HG03460 (cell line): Measurements from ENCODE around the gene CASP3.
"Not testable (repeated sequence)": the region's sequence is repeated elsewhere in the genome, so short reads cannot be mapped to it uniquely, and the experiment has no call there.

Experiments
- ATAC-seq: cut with Tn5 transposase; IDR thresholded peaks from one replicate; pipeline ENCODE4 v1.9.1; 2021; ENCODE audit not compliant: unreplicated experiment

The CASP3 gene

DNA sequence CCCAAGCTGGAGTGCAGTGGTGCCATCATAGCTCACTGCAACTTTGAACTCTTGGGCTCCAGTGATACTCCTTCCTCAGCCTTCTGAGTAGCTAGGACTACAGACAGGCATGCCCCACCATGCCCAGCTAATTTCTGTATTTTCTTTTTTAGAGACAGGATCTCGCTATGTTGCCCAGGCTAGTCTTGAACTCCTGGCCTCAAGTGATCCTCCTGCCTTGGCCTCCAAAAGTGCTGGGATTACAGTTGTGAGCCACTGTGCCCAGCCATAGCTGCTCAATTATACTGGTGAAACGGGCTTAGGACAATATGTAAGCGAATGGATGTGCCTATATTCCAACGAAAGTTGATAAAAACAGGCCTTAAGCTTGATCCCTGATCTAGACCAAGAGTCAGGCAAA, 13.1 kb downstream of the CASP3 start:
- ATAC-seq = no peak

DNA sequence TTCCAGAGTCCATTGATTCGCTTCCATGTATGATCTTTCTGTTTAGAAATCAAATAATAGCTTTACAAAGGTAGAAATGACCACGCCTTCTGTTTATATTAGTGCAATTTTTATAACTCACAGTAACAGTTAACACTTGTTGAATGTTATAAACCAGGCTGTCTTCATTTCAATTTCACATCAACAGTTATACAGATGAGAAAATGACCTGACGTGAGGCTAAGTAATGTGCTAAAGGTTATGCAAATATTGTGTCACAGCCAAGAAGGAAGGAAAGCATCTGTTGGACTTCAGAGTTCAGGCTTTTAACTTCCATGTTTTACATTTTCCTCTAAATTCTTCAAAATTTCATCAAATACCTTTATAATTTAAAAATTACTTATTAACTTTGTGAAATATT, 13.9 kb downstream of the CASP3 start:
- ATAC-seq = no peak

DNA sequence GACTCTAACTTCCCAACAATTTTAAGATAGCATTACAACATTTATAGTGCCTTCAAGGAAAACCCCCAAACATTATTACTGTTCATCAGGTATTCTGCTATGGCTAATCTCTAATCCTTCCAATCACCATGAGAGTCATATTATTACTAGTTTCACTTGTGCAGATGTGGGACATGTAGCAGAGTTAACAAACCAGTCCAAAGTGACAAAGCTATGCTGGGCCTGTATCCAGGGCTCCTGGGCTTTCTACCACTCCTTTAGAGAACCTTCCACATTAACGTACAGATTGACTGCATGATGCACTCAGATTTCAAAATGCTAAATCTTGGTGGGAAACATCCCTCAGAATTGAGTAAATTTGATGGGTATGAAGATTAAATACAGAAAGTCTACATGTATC, 16.4 kb downstream of the CASP3 start:
- ATAC-seq = no peak

DNA sequence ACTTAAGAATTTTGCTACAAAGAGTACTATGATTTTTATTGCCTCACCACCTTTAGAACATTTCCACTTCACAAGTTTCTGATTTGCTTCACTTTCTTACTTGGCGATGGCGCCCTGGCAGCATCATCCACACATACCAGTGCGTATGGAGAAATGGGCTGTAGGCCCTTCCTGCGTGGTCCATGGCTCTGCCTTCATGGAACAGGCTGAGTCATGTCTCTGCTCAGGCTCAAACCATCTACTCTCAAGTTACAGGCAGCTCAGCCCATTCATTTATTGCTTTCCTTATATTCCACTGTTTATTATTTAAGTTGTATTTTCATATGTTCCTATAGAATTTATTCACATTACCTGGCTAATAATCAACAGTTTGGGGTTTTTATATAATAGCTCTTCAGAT, 21.1 kb downstream of the CASP3 start:
- no peak for ATAC-seq

DNA sequence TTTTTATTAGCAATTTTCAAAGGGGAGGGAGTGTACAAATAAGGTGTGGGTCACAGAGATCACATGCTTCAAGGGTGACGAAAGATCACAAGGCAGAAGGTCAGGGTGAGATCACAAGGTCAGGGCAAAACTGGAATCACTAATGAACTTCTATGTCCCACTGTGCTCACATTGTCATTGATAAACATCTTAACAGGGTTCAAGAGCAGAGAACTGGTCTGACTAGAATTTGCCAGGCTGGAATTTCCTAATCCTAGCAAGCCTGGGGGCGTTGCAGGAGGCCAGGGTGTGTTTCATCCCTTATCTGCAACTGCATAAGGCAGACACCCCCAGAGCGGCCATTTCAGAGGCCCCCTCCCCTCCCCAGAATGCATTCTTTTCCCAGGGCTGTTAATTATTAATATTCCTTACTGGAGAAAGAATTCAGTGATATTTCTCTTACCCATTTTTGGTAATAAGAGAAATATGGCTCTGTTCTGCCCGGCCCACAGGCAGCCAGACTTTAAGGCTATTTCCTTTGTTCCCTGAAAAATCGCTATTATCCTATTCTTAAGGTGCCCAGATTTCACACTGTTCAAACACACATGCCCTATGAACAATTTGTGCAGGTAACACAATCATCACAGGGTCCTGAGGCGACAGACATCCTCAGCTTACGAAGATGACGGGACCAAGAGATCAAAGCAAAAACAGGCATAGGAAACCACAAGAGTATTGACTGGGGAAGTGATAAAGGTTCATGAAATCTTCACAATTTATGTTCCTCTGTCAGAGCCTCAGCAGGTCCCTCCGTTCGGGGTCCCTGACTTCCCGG, 23.3 kb downstream of the CASP3 start:
- ATAC-seq = not testable (repeated sequence)

DNA sequence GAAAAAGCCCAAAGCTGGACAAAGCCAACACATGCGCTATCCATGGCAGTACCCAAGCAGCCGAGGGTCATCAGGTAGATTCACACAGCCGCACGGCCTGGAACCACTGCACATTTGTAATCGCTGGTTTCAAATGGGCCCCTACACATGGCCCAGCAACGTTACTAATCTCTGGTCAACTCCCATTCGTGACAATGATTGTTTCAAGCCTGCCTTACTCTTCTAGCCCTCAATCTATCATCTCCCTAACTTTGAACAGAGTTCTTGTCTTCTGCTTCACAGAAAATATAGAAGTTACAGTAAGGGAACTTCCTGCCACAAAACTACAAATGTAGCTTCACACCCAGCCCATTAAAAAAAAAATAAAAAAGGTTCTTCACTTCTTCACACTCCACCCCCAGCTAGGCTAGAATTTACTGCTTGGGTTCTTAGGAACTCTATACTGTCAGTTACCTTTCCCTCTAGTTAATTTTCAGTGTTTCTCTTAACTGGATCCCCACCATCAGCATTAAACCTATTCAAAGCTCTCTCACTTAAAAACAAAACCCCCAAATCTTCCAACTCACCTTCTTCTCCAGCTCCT, 24.2 kb downstream of the CASP3 start:
- no peak for ATAC-seq

DNA sequence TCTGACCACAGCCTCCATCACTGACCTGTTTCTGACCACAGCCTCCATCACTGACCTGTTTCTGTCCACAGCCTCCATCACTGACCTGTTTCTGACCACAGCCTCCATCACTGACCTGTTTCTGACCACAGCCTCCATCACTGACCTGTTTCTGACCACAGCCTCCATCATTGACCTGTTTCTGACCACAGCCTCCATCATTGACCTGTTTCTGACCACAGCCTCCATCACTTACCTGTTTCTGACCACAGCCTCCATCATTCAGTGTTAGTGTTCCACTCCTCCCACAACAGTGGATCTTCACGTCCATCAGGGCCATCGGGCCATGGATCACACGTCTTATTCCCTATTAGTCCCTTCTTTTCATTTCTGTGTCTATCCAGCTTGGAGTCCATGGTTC, 24.7 kb downstream of the CASP3 start:
- ATAC-seq = not testable (repeated sequence)

DNA sequence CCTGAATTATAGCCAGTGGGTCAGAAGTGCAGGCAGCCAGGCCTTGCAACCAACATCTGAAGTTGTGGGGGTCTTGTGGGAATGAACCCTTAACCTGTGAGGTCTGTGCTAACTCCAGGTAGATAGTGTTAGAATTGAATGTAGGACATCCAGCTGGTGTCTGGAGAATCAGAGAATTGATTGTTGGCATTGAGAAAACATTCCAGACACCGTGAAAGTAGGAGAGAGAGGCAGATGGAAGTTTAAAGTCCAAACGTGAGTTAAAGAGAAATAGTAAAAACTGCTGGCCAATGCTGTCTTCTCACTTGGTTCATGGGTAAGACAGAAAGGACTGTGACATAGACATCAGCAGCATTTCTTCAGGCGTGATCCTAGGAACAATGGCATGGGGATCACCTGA, 27.7 kb downstream of the CASP3 start:
- ATAC-seq = no peak

DNA sequence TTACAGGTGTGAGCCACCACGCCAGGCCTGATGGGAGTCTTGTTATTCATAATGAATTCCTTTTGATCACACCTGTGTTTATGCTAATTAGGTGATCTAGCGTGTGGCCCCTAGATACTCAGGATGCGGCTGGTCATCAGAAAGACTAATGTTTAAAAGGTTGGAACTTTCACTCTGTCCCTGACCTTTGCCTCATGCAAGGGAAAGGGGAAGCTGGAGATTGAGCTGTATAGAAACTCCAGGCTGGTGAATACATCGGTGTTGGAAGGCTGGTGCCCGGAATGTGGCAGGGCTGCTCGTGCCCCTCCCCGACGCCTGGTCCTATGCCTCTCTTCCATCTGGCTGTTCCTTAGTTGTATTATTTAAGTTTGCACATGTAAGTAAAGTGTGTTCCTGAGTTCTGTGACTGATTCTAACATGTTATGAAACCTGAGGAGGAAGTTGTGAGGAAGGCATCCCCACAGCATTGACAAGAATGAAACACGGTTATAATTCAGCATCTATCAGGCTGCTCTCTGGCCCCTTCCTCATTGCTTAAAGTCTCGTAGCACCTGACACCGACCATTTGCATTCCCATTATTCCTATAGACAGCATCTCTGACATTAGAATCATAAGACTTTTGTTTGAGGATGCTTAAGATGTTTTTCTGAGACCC, 28.9 kb downstream of the CASP3 start:
- no peak for ATAC-seq

DNA sequence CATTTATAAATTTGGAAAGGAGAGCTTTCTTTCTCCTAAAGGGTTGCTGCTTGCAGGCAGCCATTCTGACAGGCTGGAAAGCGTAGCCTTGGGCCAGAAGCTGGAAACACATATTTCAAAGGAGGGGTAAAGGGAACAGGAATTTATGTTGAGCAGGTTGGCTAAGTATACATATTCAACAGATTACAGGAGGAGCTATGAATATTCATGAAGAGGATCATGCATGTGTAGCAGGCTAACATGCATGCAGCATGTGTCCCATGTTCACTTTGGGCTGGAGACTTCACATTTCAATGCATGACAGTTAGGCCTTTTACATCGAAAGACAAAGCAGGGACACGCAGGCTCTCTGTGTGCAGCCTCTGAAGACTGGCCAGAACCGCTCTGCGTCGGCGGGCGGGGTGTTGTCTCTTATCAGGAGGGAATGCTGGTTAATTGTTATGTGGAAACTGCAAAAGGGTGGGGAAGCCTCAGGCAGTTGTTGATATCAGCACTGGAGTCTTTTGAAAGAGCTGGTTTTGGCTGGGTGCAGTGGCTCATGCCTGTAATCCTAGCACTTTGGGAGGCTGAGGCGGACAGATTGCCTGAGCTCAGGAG, 31.5 kb downstream of the CASP3 start:
- ATAC-seq = no peak

DNA sequence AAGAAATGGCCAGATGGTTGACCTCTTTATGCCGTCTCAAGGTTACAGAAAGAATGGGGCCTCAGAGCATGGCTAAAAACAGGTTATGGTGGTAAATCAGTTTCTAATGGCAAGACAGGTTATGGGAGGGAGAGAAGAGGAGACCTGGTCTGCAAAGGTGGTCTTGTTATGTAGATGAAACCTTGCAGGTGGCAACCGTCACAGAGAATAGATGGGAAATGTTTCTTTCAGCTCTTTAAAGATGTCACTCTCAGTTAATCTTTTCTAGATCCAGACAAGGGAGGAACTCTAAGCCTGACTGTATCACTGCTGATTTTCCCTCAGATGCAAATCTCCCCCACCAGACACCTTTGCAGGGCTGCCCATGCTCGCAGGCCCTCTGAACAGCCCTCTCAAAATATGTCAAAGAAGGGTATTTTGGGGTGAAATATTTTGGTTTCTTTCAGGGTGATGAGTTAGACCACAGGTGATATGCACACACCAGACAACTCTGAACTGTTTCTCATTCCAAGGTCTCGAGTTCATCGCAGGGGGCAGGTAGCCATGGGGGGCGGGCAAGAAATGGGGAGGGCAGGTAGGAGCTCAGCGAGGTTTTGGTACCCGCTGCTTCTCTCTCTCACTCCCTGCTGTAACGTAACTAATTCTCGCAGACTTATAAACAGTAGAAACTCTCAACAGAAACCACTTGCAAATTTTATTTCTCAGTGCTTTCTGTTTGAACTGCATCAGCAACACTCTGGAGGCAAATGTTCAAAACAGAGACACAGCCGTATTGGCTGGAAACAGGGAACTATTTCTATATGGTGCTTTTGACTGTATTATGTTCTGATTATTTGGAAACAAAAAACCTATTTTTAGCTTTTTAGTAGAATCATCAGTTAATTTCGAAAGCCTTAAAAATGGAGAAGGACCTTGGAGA, 32.4 kb downstream of the CASP3 start:
- peak; percentile 75 for ATAC-seq

DNA sequence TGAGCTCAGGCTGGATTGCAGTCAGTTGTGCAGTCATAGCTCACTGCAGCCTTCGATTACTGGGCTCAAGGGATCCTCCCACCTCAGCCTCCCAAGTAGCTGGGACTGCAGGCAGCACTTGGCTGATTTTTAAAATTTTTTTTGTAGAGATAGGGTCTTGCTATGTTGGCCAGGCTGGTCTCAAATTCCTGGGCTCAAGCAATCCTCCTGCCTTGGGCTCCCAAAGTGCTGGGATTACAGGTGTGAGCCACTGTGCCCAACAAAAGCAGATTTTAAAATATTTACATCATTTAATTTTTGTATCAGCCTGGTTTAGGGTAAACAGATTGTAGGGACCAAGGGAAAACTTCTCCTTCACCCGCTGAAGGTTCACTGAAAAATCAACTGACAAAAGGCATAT, 33.1 kb downstream of the CASP3 start:
- ATAC-seq = not testable (repeated sequence)

DNA sequence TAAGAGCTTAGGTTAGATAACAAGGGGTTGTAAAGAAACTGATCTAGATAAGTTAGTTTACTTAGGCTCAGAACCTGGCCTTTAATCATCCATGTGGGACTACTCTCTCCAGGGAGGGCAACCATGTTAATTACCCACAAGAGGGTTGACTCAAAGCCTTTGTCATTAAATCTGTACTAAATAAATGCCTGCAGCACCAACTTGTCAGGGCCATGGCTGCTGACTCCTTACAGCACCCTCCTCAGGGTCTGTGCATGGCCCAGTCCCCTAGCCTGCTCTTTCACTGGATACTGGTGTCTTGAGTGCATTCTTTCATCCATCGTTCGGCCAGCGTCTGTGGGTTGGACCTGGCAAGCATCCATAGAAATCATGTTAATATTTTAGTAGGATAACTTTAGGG, 34.7 kb downstream of the CASP3 start:
- ATAC-seq = no peak

DNA sequence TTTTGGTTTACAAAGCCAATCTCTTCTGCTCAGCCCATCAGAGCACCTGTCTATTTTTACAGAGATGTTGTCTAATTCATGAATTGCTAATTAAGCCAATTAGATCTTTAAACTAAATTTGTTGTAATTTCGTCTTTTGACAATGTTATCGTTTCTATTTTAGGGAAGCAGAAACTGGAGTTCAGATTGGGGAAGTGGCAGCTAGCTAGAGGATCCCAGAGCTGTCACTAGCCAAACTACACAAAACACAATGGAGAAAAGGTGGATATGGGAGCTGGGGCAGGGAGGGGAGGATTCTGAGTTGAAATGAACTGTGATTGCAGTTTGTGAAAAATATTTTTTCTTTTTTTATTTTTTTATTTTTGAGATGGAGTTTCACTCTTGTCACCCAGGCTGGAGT, 35.8 kb downstream of the CASP3 start:
- ATAC-seq = no peak

DNA sequence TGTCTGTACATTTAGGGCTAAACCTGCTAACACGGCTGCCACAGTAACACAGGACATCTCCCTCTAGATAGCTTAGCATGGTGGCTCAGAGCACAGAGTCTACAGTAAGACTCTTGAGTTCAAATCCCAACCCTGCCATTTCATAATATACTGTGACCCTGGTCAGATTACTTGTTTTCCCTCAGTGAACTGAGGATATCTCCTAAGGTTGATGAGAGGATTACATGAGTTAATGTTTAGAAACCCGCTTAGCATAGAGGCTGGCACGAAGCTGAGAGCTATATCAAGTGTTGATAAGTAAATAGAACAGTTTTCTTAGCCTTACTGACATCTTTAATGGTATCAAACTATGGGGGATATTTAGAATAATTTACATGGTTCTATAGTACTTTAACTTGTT, 37.2 kb downstream of the CASP3 start:
- ATAC-seq = no peak

DNA sequence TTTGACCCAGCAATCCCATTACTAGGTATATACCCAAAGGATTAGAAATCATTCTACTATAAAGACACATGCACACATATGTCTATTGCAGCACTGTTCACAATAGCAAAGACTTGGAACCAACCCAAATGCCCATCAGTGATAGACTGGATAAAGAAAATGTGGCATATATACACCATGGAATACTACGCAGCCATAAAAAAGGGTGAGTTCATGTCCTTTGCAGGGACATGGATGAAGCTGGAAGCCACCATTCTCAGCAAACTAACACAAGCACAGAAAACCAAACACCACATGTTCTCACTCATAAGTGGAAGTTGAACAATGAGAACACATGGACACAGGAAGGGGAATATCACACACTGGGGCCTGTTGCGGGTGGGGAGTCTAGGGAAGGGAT, 41.8 kb downstream of the CASP3 start:
- not testable (repeated sequence) for ATAC-seq

DNA sequence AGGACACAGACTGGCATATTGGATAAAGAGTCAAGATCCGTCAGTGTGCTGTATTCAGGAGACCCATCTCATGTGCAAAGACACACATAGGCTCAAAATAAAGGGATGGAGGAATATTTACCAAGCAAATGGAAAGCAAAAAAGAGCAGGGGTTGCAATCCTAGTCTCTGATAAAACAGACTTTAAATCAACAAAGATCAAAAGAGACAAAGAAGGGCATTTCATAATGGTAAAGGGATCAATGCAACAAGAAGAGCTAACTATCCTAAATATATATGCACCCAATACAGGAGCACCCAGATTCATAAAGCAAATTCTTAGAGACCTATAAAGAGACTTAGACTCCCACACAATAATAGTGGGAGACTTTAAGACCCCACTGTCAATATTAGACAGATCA, 46.4 kb downstream of the CASP3 start:
- not testable (repeated sequence) for ATAC-seq

DNA sequence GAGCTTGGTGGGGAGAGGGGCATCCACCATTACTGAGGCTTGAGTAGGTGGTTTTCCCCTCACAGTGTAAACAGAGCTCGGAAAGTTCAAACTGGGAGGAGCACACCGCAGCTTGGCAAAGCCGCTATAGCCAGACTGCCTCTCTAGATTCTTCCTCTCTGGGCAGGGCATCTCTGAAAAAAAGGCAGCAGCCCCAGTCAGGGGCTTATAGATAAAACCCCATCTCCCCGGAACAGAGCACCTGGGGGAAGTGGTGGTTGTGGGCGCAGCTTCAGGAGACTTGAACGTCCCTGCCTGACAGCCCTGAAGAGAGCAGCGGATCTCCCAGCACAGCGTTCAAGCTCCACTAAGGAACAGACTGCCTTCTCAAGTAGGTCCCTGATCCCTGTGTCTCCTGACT, 48.3 kb downstream of the CASP3 start:
- ATAC-seq = not testable (repeated sequence)

DNA sequence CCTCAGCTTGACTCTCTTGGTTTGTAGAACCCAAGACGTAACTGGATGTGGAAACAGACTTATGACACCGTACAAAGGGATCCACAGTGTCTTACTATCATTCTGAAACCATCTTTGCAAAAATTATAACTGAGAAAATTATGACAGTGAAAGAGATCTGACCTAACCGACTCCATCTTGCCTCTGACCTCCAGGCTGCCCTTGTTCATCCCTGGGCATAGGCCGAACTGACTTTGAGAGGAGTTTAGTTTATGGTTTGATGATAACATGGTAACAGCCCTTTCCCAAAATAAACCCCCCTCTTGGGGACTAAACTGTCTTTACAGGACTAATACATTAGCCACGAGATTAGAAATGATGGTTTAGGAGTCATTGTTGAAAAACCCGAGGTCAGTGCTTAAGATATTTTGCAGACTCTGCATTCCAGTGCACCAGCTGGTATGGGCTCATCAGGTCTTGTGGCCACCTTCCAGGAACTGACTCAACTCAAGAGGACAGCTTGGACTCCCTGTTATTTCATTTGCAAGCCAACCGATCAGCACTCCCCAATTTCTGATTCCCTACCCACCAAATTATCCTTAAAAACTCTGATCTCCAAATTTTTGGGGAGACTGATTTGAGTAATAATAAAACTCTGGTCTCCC, 49.6 kb downstream of the CASP3 start:
- ATAC-seq = no peak

DNA sequence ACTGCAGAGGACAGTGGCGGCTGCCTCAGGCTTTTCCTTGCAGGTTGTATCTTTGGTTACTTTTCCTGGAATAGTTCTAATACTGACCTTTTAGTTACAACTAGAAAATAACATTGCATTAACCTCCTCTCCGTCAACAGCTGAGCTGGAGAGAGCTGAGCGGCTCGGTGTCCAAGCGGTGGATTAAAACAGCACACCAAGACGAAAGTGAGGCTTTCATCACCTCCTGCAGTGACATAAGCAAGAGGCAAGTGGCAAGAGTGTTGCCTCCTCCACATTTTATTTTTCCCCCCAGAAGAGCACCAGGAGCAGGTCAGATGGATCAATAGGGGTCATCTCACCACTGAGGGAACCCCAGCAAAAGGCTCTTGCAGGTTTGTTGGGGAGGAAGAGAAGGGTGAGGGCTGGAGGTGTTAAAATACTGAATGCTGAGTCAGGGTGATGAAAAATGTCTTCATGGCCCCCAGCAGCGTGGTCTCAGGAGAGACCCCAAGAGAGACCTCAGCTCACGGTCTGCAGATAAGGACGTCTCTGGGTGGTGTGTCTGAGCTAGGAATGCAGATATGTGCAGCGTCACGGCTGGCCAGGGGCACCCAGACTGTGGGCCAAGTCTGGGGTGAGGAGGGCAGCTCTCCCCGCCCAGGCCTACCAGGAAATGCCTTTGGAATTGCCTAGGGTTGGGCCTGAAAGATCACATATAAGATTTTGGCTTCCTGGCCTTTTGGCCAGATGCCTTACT, 50.3 kb downstream of the CASP3 start:
- ATAC-seq = no peak
